ENCODE results near the gene ACBD4. TPM values are rescaled to one million over a fixed set of nuclear protein-coding genes. Genes with fewer than 3 reads are reported as not detected.

ACBD4 gene
- total and polyA plus RNA-seq, 2 of the 13 experiments (the other 11 are each of a cell fraction or from before 2014, with no cell fraction given): 16.1 to 26.9 TPM

GRCh38 chr17:45171338-45172231, 36.1 kb downstream of the ACBD4 start (continued):
- peak in 1 of 2 experiments; percentile 50; a peak in 1 of 4 replicates for TF ChIP-seq REST (IDR thresholded peaks at IDR 0.05; ENCODE audit: borderline replicate concordance in 1 of 2, low read depth in 1 of 2, low read length in 2 of 2)
- no peak for TF ChIP-seq ELK4 (CRISPR knock-in tag; IDR thresholded peaks at IDR 0.05; ENCODE audit: borderline replicate concordance)
- TF ChIP-seq ZNF296 (CRISPR knock-in tag; conservative IDR thresholded peaks at IDR 0.05): no peak
- no peak for TF ChIP-seq MAFG (CRISPR knock-in tag; IDR thresholded peaks at IDR 0.05)
- no peak for TF ChIP-seq YEATS2 (CRISPR knock-in tag; IDR thresholded peaks at IDR 0.05; ENCODE audit: borderline replicate concordance)
- peak; percentile 56 for TF ChIP-seq PHF20 (CRISPR knock-in tag; IDR thresholded peaks at IDR 0.05)
- peak; percentile 95; the same call in 1 of the 2 replicates for TF ChIP-seq ZNF607 (CRISPR knock-in tag; IDR thresholded peaks at IDR 0.05; ENCODE audit: borderline replicate concordance)
- TF ChIP-seq ATAD3A (CRISPR knock-in tag; IDR thresholded peaks at IDR 0.05): no peak
- TF ChIP-seq SOX13 (IDR thresholded peaks at IDR 0.05): peak; percentile 82
- TF ChIP-seq SOX13 (CRISPR knock-in tag; conservative IDR thresholded peaks at IDR 0.05 in 1 of 2, IDR thresholded peaks at IDR 0.05 in 1 of 2): peak in 1 of 2 experiments; percentile 89; a peak in 2 of 4 replicates
- TF ChIP-seq ZBTB34 (CRISPR knock-in tag; IDR thresholded peaks at IDR 0.05): no peak
- TF ChIP-seq TARDBP (CRISPR knock-in tag; IDR thresholded peaks at IDR 0.05): peak; percentile 73
- TF ChIP-seq TOE1 (CRISPR knock-in tag; IDR thresholded peaks at IDR 0.05): no peak
- peak; percentile 60 for TF ChIP-seq PHF5A (CRISPR knock-in tag; IDR thresholded peaks at IDR 0.05; ENCODE audit: low read depth, unreplicated experiment)
- TF ChIP-seq ZNF761 (CRISPR knock-in tag; conservative IDR thresholded peaks at IDR 0.05): peak; percentile 76; the same call in 1 of the 2 replicates
- TF ChIP-seq ZNF619 (CRISPR knock-in tag; IDR thresholded peaks at IDR 0.05): peak; percentile 84; the same call in 1 of the 2 replicates
- TF ChIP-seq RFX3 (CRISPR knock-in tag; IDR thresholded peaks at IDR 0.05): no peak
- TF ChIP-seq CAMTA2 (CRISPR knock-in tag; IDR thresholded peaks at IDR 0.05; ENCODE audit: borderline replicate concordance): no peak
- TF ChIP-seq REL (CRISPR knock-in tag; conservative IDR thresholded peaks at IDR 0.05): peak; percentile 63
- no peak for TF ChIP-seq ATF6 (CRISPR knock-in tag; conservative IDR thresholded peaks at IDR 0.05)
- peak; percentile 23; the same call in 1 of the 2 replicates for TF ChIP-seq PITX1 (CRISPR knock-in tag; IDR thresholded peaks at IDR 0.05)
